GM19463 (cell line): ENCODE results near the gene ENO3.
A peak's percentile ranks its signal among the peaks of the same experiment; 100 is the strongest.

ENCODE experiments used
- ATAC-seq: cut with Tn5 transposase; IDR thresholded peaks from one replicate; pipeline ENCODE4 v1.9.1; 2021; ENCODE audit warnings: mild to moderate bottlenecking, moderate library complexity; ENCODE audit not compliant: unreplicated experiment

The ENO3 gene

DNA sequence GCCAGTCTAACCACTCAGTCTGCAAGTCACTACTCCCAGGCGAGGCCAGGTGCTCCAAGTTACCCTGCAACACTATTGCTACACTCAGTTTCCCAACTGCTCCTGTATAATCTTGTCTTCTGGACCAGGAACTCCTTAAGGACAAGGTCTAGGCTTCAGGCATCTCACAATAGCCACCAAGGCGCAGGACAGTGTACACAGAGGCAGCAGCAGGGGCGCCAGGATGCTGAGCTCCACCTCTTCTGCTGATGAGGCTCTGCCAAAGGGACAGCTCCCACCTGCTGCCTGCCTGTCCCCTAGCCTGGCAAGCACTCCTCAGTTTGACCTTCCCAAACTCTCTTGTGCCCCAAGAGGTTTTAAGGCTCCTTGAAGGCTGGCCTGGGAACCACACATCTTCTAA, 14.5 kb upstream of the ENO3 start:
- no peak for ATAC-seq

DNA sequence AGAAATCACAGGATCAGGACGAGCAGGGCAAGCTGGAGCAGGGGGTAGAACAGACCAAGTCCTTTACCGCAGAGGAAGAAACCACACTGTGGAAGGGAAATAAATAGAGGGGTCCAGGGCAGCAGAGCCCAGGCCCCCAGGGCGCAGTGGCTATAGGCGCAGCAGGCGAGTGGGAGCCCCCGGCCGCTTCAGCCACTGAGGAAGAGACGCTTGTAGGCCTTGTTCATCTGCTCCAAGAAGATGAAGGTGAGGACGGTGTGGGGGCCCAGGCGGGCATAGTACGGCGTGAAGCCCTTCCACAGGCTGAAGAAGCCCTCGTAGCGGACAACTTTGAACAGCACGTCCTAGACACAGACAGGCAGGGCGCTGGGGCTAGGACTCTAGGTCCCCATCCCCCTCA, 13.4 kb upstream of the ENO3 start:
- ATAC-seq = no peak

DNA sequence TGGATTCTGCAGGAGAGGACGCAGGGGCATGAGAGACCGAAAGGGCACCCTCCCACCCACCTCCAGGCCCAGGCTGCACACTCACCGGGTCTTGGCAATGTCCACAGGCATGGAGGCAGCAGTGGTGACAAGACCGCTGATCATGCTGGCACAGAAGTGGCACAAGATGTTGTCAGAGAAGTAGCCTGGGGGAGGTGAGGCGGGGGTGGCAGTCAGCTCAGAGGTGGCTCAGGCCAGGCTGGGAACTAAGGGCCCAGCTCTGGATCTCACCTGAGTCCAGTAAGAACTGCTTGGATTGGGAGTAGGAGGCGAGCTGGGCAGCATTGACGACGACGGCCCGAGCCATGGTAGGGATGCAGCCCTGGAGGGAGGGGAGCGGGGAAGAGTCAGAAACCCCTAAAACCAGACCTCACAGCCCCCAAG, 12.8 kb upstream of the ENO3 start:
- no peak for ATAC-seq

DNA sequence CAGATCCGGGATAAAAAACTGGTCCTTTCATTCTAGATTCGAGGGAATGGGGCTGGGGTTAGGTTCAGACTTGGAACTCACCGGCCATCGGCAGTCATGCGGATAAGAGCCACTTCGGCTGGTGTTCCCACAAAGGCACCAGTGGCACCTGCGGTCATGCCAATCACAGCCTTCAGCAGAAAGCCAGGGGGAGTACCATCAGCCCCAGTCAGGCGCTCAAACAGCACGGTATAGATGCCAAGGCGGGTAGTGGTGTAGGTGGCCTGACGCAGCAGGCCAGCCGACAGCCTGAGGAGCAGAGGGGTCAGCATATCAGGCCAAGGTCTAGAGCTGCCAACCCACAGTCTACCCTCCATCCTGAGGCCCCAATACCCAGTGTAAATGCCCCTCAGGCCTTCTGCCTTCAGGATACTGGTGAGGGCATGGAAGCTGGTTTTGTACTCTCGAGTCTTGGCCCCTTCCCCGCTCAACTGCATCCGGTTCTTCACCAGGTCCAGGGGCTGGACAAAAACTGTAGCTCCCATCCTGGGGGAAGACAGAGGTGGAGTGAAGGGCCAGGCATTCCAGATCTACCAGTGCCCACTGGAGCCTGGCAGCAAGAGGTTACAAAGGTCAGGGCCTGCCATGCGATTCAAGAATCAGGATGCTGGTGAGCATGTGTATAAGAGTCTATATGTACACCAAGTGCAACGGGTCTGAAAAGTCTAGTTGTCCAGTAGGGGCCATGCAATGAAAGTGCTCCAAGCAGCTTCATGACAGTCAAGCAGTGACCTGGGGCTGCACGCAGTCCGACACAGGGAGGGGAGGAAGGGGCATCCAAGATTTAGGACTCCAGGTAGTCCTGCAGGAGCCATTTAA, 12.0 kb upstream of the ENO3 start:
- ATAC-seq = no peak

DNA sequence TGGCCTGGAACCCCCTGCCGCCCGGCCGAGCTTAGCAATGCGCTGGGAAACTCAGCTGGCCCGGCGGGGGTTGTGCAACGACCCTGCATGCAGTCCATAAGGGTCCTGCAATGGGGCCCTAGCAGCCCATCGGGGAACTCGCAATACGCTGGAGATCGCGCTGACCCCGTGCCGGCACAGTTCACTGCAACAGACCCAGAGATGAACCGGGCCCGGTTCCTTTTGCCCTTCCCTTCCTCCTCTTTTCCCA, 11.4 kb upstream of the ENO3 start:
- no peak for ATAC-seq

DNA sequence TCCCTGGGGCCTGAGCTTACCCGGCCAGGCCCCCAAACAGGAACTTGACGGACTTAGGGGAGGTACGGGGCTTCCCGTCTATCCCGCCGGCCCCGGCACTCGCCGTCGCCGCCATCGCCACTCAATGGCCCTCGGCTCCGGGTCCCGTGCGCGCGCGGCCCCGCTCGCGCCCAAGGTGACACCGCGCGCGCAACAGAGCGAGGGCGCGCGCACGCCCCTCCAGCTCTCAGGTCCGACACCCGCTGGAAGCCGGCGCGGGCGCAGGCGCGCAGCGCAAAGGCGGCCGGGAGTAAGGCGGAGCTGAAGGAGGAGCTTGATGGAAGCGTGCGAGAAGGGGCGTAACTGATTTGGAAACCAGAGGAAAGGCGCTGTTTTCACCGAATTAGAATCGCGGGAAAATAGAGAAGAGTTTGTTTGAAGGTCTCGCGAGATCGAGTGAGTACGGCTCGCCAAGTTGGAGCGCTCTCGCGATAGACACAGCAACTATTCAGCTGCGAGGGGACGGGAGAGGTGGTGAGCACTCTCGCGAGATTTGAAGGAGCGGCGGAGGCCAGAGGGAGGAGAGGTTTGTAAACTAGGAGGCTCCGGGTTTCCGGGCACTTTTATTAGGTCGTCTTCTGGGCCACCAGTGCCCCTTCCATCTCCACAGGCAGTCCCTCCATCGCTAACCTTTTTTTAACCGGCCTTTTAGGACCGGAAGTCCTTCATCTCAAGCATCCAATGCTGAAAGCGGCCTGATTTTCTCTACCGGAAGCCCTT, 10.9 kb upstream of the ENO3 start, which contains the start of the genes RNF167 and SLC25A11:
Gene RNF167 (plus strand): TSS at position 473 of the 759 bp plus-strand sequence. CDS start 642 bp downstream, outside the sequence.
Gene SLC25A11 (minus strand): TSS at position 251 of the 759 bp plus-strand sequence. CDS start 136 bp downstream, at position 115.
- ATAC-seq = peak; percentile 75

DNA sequence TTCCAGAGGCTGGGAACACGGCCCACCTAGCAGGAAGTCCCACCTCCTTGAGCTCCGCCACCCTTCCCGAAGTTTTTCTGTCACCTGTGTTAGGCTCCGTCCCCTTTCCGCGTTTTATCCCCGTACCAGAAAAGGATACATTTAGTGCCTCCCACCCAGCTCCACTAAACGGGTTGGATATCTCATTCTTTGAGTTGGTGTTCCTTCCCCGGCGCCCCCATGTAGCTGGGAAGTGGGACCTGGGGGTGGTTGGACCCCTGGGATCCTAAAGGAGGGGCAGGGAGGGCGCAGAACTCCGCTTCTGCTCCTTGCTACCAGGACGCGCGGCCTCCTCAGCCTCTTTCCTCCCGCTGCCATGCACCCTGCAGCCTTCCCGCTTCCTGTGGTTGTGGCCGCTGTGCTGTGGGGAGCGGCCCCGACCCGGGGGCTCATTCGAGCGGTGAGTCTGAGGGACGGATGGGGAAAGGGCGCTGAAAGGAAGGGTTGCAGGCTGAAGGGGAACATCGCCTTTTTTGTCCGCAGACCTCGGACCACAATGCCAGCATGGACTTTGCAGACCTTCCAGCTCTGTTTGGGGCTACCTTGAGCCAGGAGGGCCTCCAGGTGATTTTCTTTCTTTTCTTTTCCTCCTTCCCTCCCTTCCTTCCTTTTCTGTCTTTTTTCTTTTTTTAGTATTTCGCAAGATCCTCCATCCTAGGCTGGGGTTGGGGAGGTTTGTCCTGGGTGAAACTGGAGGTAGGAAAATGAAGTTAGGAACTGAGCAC, 10.2 kb upstream of the ENO3 start:
- peak; percentile 14 for ATAC-seq

DNA sequence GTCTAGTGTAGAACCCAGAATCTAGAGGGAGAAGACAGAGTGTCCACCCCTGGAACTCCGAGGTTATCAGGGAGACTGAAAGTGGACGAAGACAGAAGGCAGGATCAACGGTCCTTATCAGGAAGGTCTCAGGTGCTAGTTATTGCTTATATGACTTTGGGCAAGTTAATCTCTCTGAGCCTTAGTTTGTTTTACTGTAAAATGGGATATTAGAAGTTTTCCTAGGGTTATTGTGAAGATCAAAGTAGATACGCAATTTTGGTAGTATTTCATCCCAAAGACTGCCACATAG, 9.7 kb upstream of the ENO3 start:
- ATAC-seq = no peak

DNA sequence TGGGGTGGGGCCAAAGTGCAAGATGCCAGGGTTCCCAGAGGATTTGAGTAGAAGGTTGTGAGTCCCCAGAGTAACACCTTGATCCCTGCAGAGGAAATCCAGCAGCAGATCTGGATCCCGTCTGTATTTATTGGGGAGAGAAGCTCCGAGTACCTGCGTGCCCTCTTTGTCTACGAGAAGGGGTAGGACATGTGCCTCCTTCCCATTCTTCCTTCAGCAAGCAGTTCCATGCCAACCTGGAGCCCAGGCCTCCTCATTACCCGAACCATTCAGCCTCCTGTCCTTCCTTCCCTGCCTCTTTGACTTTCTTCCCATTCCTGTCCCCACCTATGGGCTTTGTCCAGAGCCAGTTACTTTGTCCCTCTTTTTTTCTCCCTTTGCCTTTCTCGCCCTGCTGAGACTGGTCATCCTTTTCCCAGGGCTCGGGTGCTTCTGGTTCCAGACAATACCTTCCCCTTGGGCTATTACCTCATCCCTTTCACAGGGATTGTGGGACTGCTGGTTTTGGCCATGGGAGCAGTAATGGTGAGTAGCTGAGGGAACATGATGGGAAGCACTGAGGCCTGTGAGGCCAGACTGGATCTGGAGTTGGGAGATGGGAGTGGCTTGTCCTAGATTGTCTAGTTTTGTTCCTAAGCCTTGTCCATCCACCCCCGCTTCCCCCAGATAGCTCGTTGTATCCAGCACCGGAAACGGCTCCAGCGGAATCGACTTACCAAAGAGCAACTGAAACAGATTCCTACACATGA, 8.0 kb upstream of the ENO3 start:
- ATAC-seq = no peak

DNA sequence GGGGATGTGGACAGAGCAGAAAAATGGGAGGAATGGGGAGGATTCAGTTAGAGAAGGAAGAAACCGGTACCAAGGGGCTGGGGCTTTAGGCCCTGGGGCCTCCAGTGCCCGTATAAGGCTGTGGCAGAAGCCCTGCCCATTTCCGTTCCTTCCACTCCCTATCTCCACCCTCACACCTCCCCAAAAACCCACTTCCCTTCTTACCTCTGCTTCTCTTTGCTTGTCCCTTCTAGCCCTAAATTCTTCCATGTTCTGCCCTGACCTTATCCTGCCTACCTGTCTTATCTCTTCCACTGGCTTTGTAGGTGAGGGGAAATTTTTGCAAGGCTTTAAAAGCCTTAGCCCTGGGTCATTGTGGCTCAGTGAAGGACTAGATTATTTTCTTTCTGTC, 6.8 kb upstream of the ENO3 start:
- ATAC-seq = no peak

DNA sequence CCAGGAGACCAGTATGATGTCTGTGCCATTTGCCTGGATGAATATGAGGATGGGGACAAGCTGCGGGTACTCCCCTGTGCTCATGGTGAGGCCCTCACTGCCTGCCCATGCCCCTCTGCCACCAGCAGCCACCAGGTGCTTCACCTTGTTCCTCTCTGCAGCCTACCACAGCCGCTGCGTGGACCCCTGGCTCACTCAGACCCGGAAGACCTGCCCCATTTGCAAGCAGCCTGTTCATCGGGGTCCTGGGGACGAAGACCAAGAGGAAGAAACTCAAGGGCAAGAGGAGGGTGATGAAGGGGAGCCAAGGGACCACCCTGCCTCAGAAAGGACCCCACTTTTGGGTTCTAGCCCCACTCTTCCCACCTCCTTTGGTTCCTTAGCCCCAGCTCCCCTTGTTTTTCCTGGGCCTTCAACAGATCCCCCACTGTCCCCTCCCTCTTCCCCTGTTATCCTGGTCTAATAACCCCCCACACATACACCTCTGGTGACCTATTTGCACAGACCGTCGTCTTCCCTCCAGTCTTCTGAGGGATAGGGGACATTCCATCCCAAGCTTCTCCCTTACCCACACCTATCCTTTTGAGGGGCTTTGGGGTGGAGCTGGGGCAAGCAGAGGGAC, 6.3 kb upstream of the ENO3 start:
- no peak for ATAC-seq

DNA sequence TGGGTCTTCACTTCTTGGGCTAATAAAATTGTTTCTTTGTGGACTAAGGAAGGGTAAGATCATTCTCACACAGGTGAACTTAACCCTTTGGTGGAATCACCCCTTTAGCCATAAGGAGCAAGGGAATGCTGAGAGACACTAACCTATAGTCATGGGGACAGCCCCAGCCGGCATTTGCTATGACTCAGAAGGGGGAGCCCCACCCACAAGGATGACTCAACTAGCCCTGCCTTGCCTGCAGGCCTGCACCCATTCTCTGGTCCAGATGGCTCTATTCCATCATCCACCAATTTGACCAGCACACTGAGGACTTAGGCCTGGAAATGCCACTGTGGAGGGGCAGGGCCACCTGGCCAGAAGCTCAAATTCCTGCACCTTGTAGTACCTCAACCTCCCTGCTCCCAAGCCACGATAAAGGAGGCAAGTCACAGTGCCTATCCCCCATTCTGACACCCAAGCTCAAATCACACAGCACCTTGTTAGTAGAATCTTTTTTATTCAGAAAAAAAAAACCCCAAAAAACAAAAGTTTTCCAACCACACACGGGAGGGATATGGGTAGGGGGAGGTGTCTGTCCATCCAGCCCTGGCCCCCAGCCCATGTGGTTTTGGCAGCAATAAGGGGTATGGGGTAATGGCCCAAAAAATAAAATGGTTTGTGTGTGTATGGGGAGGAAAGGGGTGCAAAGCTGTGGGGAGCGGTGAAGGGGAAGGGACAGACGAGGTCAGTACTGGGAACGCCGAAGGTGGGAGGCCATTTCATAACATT, 5.6 kb upstream of the ENO3 start:
- ATAC-seq = peak; percentile 28

DNA sequence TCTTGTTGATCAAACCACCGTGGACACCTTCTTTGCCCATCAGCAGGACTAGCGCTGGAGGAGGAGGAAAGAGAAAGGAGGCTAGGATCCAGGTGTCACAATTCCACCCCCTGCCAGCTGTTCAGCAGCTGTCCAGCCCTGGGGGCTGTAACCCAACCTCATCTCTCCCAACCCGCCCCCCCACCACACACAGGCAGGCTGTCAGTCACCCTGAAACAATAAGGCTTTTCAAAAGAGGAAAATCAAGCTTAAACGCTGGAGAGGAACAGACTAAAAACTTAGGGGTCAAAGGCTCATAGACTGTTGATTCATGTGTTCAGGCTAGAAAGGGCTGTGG, 5.0 kb upstream of the ENO3 start:
- no peak for ATAC-seq

DNA sequence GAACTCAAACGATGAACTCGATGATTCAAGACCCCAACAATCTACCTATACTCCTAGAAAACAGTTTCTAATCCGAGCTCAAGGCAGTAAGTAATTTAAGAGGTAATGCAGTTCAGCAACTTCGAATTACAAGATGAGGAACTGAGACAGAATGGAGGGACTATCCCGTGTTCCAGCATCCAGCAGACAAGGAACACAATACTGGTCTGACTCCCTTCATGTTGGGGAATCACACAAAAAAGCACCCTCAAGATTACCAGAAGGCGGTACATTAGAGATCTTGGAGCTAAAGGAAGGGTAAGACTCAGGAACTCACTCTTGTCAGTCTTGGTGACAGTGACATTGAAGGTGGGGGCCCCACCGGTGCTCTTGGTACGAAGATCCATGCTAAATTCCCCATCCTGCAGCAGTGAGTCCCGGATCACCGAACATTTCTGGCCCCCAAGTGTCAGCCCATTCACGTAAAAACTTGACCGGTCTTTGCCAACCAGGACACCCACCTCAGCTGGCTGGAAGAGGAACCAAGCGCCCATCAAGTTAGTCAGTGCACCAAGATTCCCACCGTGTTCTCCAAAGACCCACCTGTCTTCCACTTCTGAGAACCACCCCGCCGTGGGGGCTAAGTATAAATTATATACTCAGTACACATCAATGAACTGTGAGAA, 4.5 kb upstream of the ENO3 start:
- ATAC-seq = no peak

DNA sequence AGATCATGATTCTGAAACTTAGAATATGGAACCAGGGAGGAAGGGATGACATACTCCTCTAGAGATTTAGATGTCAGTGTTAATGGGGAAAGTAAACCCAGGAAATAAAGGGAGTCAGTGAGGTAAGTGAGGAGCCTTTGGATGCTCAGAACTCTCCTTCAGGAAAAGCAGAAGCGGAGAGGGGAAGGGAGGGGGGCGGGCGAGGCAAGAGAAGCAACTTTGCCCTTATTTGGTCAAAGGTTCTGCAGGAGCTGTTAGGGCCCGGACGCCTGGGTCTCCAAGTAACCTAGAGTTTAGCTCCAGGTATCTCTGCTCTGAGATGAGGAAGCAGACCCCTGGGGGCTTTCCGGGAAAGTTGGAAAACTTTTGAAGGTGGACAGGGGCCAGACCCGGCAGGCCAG, 3.9 kb upstream of the ENO3 start:
- no peak for ATAC-seq

DNA sequence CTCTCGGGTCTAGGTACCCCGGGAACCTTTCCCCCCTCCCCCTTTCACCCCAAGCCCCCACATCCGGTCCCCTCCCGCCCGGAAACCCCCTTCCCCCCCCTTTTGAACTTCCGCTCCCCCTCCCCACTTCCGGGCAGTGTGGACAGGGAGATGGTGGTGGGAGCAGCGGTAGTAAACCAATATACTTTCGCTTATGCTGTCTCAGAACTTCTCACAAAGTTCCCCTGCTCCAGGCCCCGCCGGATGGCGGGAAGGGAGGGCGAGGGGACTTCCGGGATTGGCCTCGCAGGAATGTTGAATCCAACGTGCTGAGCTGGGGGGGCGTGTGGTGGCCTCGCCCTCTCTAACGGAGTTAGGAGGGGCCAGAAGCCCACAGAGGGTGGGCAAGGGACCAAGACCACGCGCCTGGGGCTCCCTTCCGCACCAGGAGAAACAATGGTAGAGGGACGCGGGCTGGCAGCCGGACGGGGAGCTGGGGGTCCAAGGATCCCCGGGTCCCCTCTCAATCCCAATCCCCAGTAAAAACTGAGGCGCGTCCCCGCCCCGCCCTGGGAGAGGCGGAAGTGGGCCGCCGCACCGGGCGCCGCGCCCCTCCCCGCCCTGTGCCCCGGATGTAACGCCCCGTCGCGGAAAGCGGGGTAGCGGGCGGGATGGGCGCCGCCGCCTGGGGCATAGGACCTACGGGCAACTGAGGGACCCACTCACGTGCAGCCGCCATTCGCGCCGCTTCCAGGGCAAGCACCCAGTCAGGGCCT, 3.3 kb upstream of the ENO3 start:
- ATAC-seq = no peak

DNA sequence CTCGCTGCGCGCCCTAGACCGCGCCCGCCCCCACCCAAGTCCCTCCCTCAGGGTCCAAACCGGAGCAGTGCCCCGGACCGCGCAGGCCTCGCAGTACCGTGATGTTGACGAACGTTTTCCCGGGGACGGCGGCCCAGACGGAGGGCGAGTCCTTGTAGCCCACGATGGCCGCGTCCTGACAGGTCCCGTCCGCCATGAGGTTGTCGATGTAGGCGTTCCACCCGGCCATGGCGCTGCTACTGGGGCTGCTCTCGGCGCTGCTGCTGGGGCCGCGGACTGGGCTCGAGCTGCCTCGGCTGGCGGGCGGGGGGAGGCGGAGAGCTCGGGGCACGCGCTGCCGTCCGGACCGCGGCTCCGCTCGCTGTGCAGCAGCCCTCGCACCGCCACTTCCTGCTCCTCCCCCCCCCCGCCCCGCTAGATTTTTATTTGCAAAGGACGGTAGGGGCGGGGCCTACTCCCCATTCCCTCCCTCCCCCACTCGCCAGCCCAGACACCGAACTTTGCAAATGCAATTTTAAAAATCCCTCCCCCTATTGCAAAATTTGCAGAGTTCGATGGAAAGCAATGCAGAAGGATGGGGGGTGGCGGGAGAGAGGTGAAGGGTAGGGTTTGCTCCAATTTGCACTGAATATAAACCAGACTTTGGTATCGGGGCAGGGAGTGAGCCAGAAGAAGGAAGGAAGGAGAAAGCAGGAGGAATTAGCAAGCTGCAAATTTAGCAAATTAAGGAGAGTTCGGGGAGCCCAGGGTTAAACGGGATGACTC, 2.6 kb upstream of the ENO3 start, which contains the start of gene PFN1:
Gene PFN1 (minus strand): TSS at position 365 of the 765 bp plus-strand sequence. CDS start 136 bp downstream, at position 229.
- ATAC-seq = no peak

DNA sequence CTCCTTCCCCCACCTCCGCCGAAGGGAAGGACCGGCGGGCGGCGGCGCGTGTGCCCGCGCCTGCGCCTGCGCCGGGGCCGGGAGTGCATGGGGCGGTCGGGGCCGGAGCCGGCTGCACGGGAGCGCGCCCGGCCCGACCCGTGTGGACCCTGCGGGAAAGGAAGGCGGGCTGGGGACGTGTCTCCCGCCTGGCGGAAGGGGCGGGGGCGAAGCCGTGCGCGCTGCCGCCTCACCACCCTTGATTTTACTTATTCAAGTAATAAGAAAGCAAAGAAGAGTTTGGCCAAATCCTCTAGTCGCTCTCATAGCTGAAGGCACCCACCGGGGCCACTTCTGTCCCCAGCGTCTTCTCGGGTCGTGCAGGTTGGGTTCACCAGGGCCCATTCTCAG, 2.0 kb upstream of the ENO3 start:
- peak; percentile 34 for ATAC-seq
